Measurements from ENCODE around the gene DDAH1.
"Not testable (repeated sequence)": the region's sequence is repeated elsewhere in the genome, so short reads cannot be mapped to it uniquely, and the experiment has no call there.

Gene DDAH1

GRCh38 chr1:85465099-85465785 lies at the start of gene DDAH1:
Gene DDAH1, minus strand, starts transcription at chr1:85465159. Its CDS starts 114 bp downstream, at chr1:85465045.
- peak in 43 of 56 donors; percentile 19 to 74 (median 48) for DNase-seq

DNA sequence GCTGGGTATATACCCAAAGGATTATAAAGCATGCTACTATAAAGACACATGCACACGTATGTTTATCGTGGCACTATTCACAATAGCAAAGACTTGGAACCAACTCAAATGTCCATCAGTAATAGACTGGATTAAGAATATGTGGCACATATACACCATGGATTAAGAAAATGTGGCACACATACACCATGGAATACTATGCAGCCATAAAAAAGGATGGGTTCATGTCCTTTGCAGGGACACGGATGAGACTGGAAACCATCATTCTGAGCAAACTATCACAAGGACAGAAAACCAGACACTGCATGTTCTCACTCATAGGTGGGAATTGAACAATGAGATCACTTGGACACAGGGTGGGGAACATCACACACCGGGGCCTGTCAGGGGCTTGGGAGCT lies 49.0 kb upstream of the DDAH1 start:
- DNase-seq: not testable (repeated sequence)

DNA sequence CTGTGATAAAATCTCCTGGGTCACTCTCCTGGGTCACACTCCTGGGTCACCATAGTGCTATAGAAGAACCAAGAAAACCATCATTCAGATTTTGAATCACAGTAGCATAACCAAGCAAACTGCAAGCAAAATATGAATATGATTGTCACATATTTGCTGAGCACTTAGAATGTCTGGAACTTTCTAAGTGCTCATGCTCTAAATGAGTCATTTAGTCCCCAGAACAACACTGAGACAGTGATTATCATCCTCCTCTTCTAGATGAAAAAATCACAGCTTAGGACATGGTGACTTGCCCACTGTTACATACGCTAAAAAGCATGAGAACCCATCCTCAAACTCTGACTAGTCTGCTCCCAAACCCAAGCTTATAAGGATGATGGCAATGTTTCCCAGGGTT lies 39.5 kb upstream of the DDAH1 start:
- no peak for DNase-seq

- DNase-seq: peak in 1 of 56 donors; percentile 2
Measured at GRCh38 chr1:85502625-85503083, 37.7 kb upstream of the DDAH1 start.

- DNase-seq: no peak
Measured at GRCh38 chr1:85502171-85502570, 37.2 kb upstream of the DDAH1 start.

DNA sequence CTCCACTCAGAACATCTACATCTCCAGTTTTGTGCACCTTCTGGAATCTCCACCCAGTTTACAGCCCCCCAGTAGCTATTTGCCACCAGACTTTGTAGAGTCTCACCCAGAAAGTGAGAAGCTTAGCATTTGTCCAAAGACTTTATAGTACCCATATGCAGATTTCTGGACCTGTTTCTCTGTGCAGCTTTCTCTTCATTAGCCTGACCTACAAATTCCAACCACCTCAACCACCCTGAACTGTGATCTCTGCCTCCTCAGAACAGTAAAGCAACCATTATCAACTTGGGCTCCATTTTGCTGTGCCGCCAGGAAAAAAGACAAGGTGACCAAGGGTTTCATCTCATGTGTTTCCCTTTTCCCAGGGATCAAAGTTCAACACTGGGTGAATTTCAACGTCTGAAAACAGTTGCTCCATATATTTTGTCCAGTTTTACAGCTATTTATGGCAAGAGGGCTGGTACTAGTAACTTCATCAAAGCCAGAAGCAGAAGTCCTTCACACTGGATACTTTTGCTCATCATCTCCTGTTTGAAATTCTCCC lies 36.5 kb upstream of the DDAH1 start:
- DNase-seq: no peak

DNA sequence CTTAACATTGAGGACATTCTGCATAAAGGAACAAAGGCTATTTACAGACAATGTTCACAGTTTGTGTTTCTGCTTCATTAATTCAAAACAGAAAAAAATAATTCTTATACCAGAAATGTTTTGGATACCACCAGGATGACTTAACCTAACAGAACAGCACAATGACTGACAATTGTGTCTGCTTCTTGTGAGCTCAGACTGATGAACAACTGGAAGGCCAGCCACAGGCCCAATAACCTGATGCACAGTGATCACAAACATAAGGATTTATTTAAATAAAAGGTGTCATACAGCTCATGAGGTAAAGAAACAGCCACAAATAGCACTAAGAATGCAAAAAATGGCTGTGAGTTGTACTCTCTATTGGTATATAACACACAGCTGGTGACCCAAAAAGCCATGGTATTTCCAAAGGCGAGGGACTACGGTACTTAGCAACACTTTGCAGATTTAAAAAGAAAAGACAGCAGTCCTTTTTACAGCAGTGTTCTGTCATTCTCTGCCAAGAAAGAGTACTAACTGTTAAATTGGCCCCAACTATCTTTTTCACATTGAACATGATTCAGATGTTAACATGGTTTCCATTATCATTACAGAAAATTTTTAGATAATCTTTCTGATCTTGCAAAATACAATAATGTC lies 32.1 kb upstream of the DDAH1 start:
- DNase-seq: no peak

DNA sequence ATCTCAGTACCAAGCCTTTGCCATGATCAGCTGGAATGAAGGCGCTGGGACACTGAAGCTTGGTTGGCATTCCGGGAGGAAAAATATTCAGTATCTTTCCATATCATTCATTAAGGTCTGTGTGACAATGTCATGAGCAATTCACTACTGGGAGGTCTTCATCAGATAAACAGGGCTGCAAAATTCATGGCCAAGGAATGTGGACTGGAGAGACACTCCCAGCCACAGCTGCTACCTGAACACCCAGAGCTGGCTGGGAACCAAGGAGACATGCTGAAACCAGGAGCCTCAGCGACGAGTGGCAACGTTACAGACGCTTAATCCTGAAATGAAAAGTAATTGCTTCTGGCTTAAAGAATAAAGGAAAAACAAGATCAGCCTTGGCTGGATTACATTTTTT lies 30.6 kb upstream of the DDAH1 start:
- no peak for DNase-seq

DNA sequence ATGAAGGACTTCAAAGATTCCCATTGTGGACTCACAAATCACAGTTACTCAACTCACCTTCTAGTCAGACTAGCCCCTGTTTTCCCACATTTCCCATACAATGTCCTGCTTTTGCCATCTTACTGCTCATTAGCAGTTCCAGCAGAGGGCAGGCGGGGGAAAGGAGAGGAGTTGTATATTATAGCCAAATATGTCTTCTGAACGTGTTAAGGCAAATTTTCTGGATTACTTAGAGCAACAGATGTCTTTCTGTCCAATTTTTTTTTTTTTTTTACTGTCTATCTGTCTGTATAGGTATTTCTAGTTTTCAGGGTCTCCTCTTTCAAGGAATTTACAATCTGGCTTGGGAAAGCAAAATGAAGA lies 29.9 kb upstream of the DDAH1 start:
- peak in 2 of 56 donors; percentile 0 to 3 for DNase-seq

GRCh38 chr1:85494074-85494903 lies 29.3 kb upstream of the DDAH1 start:
- no peak for DNase-seq

DNA sequence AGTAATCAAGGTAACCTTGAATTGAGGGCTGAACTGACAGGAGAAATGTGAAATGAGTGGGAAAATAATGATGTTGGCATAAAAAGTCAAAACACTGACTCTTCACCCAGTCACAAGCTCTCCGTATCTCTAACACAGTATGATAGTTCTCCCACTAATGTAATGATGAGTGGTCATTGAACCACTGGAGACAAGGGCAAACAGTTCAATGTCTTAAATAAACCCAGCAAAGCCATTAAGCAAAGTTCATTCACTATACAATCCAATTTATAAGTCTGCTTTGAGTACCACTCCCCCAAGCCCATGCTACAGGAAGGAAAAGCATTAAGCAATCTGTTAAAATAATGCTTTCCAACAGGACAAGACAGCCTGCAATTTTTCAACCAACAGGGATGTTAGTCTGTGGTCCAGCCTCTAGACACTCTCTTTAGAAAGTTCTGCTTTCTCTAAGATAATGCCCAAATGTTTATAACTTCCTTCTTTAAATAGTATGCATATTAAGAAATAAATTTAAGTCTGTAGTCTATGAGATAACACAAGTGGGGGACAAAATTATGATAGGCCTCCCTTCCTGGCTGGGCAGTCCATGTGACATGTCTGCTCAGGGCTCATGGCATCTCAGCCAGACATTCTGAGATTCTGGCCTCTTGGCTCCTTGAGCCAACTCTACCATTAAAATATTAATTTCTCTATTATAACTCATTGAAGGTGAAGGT lies 25.5 kb upstream of the DDAH1 start:
- DNase-seq: no peak

GRCh38 chr1:85488126-85488525 lies 23.2 kb upstream of the DDAH1 start:
- DNase-seq: no peak

- no peak for DNase-seq
Measured at GRCh38 chr1:85485516-85485915, 20.6 kb upstream of the DDAH1 start.

GRCh38 chr1:85484716-85485115 lies 19.8 kb upstream of the DDAH1 start:
- DNase-seq: no peak

GRCh38 chr1:85484264-85484663 lies 19.3 kb upstream of the DDAH1 start:
- DNase-seq: no peak

DNA sequence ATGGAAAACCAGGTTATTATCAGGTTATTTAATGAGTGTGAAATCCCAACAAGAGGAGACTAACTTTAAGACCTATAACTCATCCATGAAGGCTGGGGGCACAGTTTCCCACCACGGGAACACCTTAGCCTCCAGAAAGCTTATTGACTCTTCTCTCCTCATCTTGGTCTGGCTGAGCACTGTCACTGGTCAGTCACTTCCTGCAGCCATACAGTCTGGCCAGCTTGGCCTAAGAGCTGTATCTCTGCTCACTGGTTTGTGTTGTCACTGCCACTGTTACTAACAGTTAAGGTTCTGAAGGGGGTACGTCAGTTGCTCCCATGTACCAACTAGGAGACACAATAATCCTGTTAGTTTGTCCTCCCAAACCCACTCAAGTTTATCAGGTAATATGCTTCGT lies 16.7 kb upstream of the DDAH1 start:
- DNase-seq: no peak

GRCh38 chr1:85480566-85480965 lies 15.6 kb upstream of the DDAH1 start:
- DNase-seq: no peak

DNA sequence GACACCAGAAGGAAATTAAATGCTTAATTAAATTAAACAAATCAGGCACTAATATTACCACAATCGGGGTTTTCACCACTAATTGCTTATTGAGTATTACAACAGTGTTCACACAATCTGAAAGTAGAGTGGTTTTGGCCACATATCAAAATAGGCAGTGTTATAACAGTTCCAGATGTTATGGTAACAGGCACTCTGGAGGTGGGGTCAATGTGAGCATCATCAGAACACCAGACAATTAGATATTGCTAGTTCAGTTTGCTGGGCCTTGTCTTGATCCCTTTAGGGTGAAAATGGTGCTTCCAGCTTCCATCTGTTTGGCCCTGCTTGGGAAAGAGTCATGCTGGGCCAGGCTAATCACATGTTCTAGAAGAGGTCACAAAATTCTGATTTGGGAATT lies 14.5 kb upstream of the DDAH1 start:
- DNase-seq: no peak

GRCh38 chr1:85478366-85478765 lies 13.4 kb upstream of the DDAH1 start:
- no peak for DNase-seq

DNA sequence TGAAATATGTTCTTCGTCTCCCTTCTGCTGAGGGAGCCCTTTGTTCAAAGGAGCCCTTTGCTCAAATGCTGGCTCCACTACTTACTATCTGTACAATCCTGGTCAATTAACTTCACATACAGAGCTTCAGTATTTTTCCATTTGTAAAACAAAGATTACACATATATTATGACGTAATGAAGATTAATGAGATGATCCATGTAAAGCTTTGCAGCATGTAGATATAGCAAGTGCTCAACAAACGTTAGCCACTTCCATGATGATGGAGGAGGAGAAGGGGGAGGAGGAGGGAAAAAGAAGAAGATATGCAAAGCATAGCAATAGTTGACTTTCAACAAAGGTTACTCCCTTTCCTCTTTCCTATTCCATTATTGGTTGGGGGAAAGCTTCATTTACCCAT lies 10.1 kb upstream of the DDAH1 start:
- no peak for DNase-seq

GRCh38 chr1:85473390-85473789 lies 8.4 kb upstream of the DDAH1 start:
- DNase-seq: no peak
